ENCODE measurements around the gene PPP4R3B.
"Not testable (repeated sequence)": the region's sequence is repeated elsewhere in the genome, so short reads cannot be mapped to it uniquely, and the experiment has no call there.

Gene PPP4R3B

DNA sequence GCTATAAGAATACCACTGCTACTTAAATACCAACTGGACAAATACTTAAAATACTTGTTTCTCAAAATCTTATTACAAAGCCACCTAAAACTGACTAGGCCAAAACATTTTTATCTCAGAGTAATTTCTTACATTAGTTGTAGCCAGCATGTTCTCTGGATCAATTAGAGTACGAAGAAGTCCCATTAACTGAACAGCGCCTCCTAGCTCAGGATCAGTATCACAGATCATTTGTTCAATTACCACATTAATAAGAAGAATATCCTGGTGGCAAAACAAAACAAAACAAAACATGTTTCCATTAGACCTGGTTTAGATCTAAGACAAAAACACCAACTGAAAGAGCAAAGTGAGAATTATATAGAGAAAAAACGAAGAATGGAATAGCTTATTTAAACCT is 36.0 kb downstream of the PPP4R3B start:
- H3K9ac ChIP-seq (ENCODE audit: low read length): no peak overlapping the region
- H3K36me3 ChIP-seq (ENCODE audit: low read length): peaks cover 86% of the 10 kb centered on the region
- H4K20me1 ChIP-seq (ENCODE audit: low read depth, low read length): peaks cover 17% of the 10 kb centered on the region
- H3K79me2 ChIP-seq (ENCODE audit: insufficient read depth, low read length): peaks cover 13% of the 10 kb centered on the region
- no peak overlapping the region for H3K4me2 ChIP-seq (ENCODE audit: low read depth, low read length, poor library complexity, severe bottlenecking)
- H3K9me3 ChIP-seq (ENCODE audit: insufficient read depth, low read length): no peaks in the 10 kb centered on the region
- H3K27ac ChIP-seq (ENCODE audit: low read depth, low read length): no peak overlapping the region
- H3K4me3 ChIP-seq (ENCODE audit: insufficient read depth, low read length, poor library complexity, severe bottlenecking): no peak overlapping the region
- no peaks in the 10 kb centered on the region for H3K27me3 ChIP-seq (ENCODE audit: low read length)
- H3K9me2 ChIP-seq (replicated peaks; ENCODE audit: insufficient read depth, low read length): no peaks in the 10 kb centered on the region
- TF ChIP-seq, protein P1, sequence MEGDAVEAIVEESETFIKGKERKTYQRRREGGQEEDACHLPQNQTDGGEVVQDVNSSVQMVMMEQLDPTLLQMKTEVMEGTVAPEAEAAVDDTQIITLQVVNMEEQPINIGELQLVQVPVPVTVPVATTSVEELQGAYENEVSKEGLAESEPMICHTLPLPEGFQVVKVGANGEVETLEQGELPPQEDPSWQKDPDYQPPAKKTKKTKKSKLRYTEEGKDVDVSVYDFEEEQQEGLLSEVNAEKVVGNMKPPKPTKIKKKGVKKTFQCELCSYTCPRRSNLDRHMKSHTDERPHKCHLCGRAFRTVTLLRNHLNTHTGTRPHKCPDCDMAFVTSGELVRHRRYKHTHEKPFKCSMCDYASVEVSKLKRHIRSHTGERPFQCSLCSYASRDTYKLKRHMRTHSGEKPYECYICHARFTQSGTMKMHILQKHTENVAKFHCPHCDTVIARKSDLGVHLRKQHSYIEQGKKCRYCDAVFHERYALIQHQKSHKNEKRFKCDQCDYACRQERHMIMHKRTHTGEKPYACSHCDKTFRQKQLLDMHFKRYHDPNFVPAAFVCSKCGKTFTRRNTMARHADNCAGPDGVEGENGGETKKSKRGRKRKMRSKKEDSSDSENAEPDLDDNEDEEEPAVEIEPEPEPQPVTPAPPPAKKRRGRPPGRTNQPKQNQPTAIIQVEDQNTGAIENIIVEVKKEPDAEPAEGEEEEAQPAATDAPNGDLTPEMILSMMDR (IDR thresholded peaks at IDR 0.05; ENCODE audit: insufficient read depth, low read length, poor library complexity, severe bottlenecking): no peak
- TF ChIP-seq EZH2phosphoT487 (conservative IDR thresholded peaks at IDR 0.05; ENCODE audit: low read length): no peak
- H2AFZ ChIP-seq (ENCODE audit: low read depth, low read length, severe bottlenecking): no peak overlapping the region
- peaks cover 37% of the 10 kb centered on the region for H3F3A ChIP-seq (ENCODE audit: insufficient read depth)

GRCh38 chr2:55569002-55569401 is 48.4 kb downstream of the PPP4R3B start:
- not testable (repeated sequence) for H2AFZ ChIP-seq (ENCODE audit: low read depth, low read length, severe bottlenecking); H3K79me2 ChIP-seq (ENCODE audit: insufficient read depth, low read length); H3F3A ChIP-seq (ENCODE audit: insufficient read depth); H3K27ac ChIP-seq (ENCODE audit: low read depth, low read length); H3K4me2 ChIP-seq (ENCODE audit: low read depth, low read length, poor library complexity, severe bottlenecking); H3K4me3 ChIP-seq (ENCODE audit: insufficient read depth, low read length, poor library complexity, severe bottlenecking); H3K9me3 ChIP-seq (ENCODE audit: insufficient read depth, low read length); H3K9me2 ChIP-seq (replicated peaks; ENCODE audit: insufficient read depth, low read length); H4K20me1 ChIP-seq (ENCODE audit: low read depth, low read length); H3K9ac ChIP-seq (ENCODE audit: low read length); H3K27me3 ChIP-seq (ENCODE audit: low read length)
- peaks cover 54% of the 10 kb centered on the region for H3K36me3 ChIP-seq (ENCODE audit: low read length)

DNA sequence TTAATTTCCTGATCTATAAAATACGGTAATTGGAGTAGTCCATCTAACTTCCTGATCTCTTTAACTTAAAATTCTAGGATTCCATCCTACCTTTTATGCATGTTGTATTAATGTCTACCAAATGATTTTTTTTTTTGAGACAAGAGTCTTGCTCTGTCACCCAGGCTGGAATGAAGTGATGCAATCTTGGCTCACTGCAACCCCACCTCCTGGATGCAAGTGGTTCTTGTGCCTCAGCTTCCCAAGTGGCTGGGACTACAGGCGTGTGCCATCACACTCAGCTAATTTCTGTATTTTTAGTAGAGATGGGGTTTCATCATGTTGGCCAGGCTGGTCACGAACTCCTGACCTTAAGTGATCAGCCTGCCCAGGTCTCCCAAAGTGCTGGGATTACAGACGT is 50.1 kb downstream of the PPP4R3B start:
- H3K27ac ChIP-seq (ENCODE audit: low read depth, low read length): no peak overlapping the region
- H3K79me2 ChIP-seq (ENCODE audit: insufficient read depth, low read length): no peaks in the 10 kb centered on the region
- no peak for TF ChIP-seq EZH2phosphoT487 (conservative IDR thresholded peaks at IDR 0.05; ENCODE audit: low read length)
- TF ChIP-seq, protein P1 (IDR thresholded peaks at IDR 0.05; ENCODE audit: insufficient read depth, low read length, poor library complexity, severe bottlenecking): no peak
- no peaks in the 10 kb centered on the region for H3K9me2 ChIP-seq (replicated peaks; ENCODE audit: insufficient read depth, low read length)
- H3K9ac ChIP-seq (ENCODE audit: low read length): no peak overlapping the region
- H3K9me3 ChIP-seq (ENCODE audit: insufficient read depth, low read length): no peaks in the 10 kb centered on the region
- H3F3A ChIP-seq (ENCODE audit: insufficient read depth): 0 out of 2 replicates have a peak, but pooled peaks cover 2% of the 10 kb centered on the region
- no peaks in the 10 kb centered on the region for H3K27me3 ChIP-seq (ENCODE audit: low read length)
- no peak overlapping the region for H3K4me3 ChIP-seq (ENCODE audit: insufficient read depth, low read length, poor library complexity, severe bottlenecking)
- no peak overlapping the region for H2AFZ ChIP-seq (ENCODE audit: low read depth, low read length, severe bottlenecking)
- H3K4me2 ChIP-seq (ENCODE audit: low read depth, low read length, poor library complexity, severe bottlenecking): no peak overlapping the region
- peaks cover 63% of the 10 kb centered on the region for H3K36me3 ChIP-seq (ENCODE audit: low read length)
- H4K20me1 ChIP-seq (ENCODE audit: low read depth, low read length): no peaks in the 10 kb centered on the region

DNA sequence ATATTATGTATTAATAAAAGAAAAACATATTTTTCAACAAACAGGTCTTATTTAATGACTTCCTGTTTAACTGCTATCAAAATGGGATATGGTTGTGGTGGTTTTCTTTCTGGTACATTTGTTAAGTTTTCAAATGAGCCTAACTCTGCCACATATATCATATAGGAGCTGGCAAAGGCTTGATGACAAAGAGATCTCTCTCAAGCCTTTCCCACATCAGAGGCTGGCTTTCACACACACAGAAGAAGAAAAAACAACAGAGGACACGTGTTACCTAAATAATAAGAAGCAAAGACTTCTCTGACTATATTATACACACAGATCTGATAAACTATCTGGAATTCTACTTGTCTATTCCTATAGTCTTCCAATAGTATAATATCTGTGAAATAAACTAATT is 51.8 kb downstream of the PPP4R3B start:
- Histone ChIP-seq H3K4me3 (ENCODE audit: insufficient read depth, low read length, poor library complexity, severe bottlenecking) (no peak overlapping the region), H3K9ac (ENCODE audit: low read length) (no peak overlapping the region), H3K4me2 (ENCODE audit: low read depth, low read length, poor library complexity, severe bottlenecking) (no peak overlapping the region), H3F3A (ENCODE audit: insufficient read depth) (0 out of 2 replicates have a peak, but pooled peaks cover 2% of the 10 kb centered on the region), H3K9me2 (replicated peaks; ENCODE audit: insufficient read depth, low read length) (no peaks in the 10 kb centered on the region), H4K20me1 (ENCODE audit: low read depth, low read length) (no peaks in the 10 kb centered on the region), H2AFZ (ENCODE audit: low read depth, low read length, severe bottlenecking) (no peak overlapping the region), H3K36me3 (ENCODE audit: low read length) (peaks cover 73% of the 10 kb centered on the region), H3K9me3 (ENCODE audit: insufficient read depth, low read length) (no peaks in the 10 kb centered on the region), H3K27ac (ENCODE audit: low read depth, low read length) (no peak overlapping the region), H3K79me2 (ENCODE audit: insufficient read depth, low read length) (no peaks in the 10 kb centered on the region), H3K27me3 (ENCODE audit: low read length) (no peaks in the 10 kb centered on the region)
- TF ChIP-seq, protein P1 (IDR thresholded peaks at IDR 0.05; ENCODE audit: insufficient read depth, low read length, poor library complexity, severe bottlenecking): no peak
- no peak for TF ChIP-seq EZH2phosphoT487 (conservative IDR thresholded peaks at IDR 0.05; ENCODE audit: low read length)

Measured in SU-DHL-6 (cell line).